ENCODE results near the gene ALPG.

ALPG gene

GRCh38 chr2:232460171-232460570 is 53.5 kb downstream of the ALPG start:
- no peak for DNase-seq

Data from activated naive CD4-positive, alpha-beta T cell (primary cell).